Esophagus (tissue), 2 donors: ENCODE measurements around the gene APMAP. TPM values are rescaled to one million over a fixed set of nuclear protein-coding genes. Genes with fewer than 3 reads are reported as not detected.
A peak's percentile ranks its signal among the peaks of the same experiment; 100 is the strongest.
"Not testable (repeated sequence)": the region's sequence is repeated elsewhere in the genome, so short reads cannot be mapped to it uniquely, and the experiment has no call there.

Experiments used
- H3K27ac ChIP-seq, 2 donors: one replicate each; pipeline ENCODE4 v1.5.1; 2013; ENCODE audit warnings: low read depth in 2 of 2, mild to moderate bottlenecking in 2 of 2, inconsistent platforms in 1 of 2, low read length in 1 of 2, moderate library complexity in 1 of 2
- H3K27me3 ChIP-seq, 2 donors: one replicate each; pipeline ENCODE4 v1.6.1; 2013; ENCODE audit warnings: low read length in 2 of 2, control low read depth in 1 of 2, mild to moderate bottlenecking in 1 of 2; ENCODE audit not compliant: insufficient read depth in 2 of 2, control insufficient read depth in 1 of 2
- H3K36me3 ChIP-seq, 2 donors: one replicate each; pipeline ENCODE4 v1.6.1; 2013; ENCODE audit warnings: low read length in 1 of 2; ENCODE audit not compliant: control insufficient read depth in 2 of 2, insufficient read depth in 2 of 2
- H3K4me1 ChIP-seq, 2 donors: one replicate each; pipeline ENCODE4 v1.6.1; 2013; ENCODE audit warnings: low read length in 1 of 2; ENCODE audit not compliant: control insufficient read depth in 2 of 2, insufficient read depth in 2 of 2
- H3K4me3 ChIP-seq, 2 donors: one replicate each; pipeline ENCODE4 v1.5.1; 2013; ENCODE audit warnings: low read length in 2 of 2, mild to moderate bottlenecking in 2 of 2, low read depth in 1 of 2, moderate library complexity in 1 of 2
- H3K9me3 ChIP-seq, 2 donors: one replicate each; pipeline ENCODE4 v1.6.1; 2013; ENCODE audit warnings: mild to moderate bottlenecking in 2 of 2, low read depth in 1 of 2, low read length in 1 of 2, moderate library complexity in 1 of 2; ENCODE audit not compliant: control insufficient read depth in 2 of 2, insufficient read depth in 1 of 2
- WGBS, 2 donors: extraction: QIAGEN DNeasy Blood & Tissue Kit; methylation state at CpG; one replicate each; pipeline ENCODE4 v1.1.7; 2013; 5-methylcytosine and 5-hydroxymethylcytosine counted together
- polyA plus RNA-seq, 2 donors: library from polyadenylated mRNA; stranded (reverse); fragments of 200-250 nt; gene quantifications; one replicate each; pipeline ENCODE4 v1.2.3, GENCODE V29; 2013
- donor health status: healthy with polysubstance abuse.
- donor health status: Bipolar disorder and iron deficiency.

The APMAP gene
- polyA plus RNA-seq, 2 donors = 9.6 to 20.5 TPM

- WGBS, 2 donors = 56 to 63% methylated on average over 10 of the region's 10 CpGs
- H3K9me3 ChIP-seq = no peaks in the 10 kb centered on the region
- peaks cover 3 to 42% of the 10 kb centered on the region in 2 donors for H3K36me3 ChIP-seq
- peaks cover 0 to 2% of the 10 kb centered on the region in 2 donors for H3K4me1 ChIP-seq
- H3K27ac ChIP-seq = no peak overlapping the region
- H3K4me3 ChIP-seq = no peak overlapping the region
- no peaks in the 10 kb centered on the region for H3K27me3 ChIP-seq
Observed at GRCh38 chr20:25009218-25010145, 16.9 kb upstream of the APMAP start.

- Histone ChIP-seq H3K9me3 (no peaks in the 10 kb centered on the region), H3K36me3 (peaks cover 3 to 37% of the 10 kb centered on the region in 2 donors), H3K4me3 (no peak overlapping the region), H3K4me1 (peaks cover 0 to 2% of the 10 kb centered on the region in 2 donors), H3K27ac (no peak overlapping the region), H3K27me3 (no peaks in the 10 kb centered on the region)
- WGBS, 2 donors = 90 to 96% methylated on average over 11 of the region's 11 CpGs
Observed at GRCh38 chr20:25008388-25009217, 16.1 kb upstream of the APMAP start.

DNA sequence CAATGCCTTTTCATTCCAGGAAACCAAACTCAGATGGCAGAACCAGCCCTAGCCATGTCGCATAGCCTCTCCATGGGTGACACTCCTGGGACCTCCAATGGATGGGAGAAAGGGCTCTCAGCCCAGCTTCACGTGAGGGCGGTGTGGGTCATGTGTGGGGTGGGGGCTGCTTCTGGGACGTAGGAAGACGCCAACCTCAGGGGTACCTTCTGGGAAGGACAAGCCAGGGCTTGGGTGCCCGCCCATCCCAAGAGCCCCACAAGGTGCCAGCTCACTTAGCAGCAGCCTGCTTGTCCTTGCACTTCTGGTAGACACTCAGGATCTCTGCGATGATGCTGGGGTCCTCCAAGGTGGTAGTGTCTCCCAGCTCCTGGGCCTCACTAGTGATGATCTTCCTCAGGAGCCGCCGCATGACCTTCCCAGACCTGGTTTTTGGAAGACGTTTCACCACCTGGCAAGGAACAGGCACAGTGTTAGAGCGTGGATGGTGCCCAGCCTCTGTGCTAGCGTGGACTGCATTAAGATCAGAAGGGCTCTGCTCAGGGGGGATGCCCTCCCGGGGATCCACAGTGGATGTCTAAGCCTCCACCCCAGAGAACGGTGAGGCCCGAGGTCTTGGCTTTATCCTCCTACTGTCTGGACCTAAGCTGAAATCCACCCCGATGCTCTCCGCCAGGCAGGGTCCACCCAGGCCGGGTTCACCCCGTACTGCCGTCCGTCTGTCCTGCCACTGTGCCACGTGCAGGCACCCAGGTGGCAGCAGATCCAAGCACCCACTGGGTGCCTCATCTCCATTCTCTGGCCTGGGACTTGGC is 15.1 kb upstream of the APMAP start:
- H3K4me1 ChIP-seq = peaks cover 0 to 2% of the 10 kb centered on the region in 2 donors
- WGBS, 2 donors = 93 to 94% methylated on average over 22 of the region's 22 CpGs
- peaks cover under 1 to 32% of the 10 kb centered on the region in 2 donors for H3K36me3 ChIP-seq
- H3K27ac ChIP-seq = no peak overlapping the region
- no peaks in the 10 kb centered on the region for H3K27me3 ChIP-seq
- no peak overlapping the region for H3K4me3 ChIP-seq
- H3K9me3 ChIP-seq = no peaks in the 10 kb centered on the region

GRCh38 chr20:25006431-25007167 is 14.0 kb upstream of the APMAP start:
- Histone ChIP-seq H3K27me3 (no peaks in the 10 kb centered on the region), H3K9me3 (no peaks in the 10 kb centered on the region), H3K27ac (no peak overlapping the region), H3K4me1 (peaks cover 0 to 2% of the 10 kb centered on the region in 2 donors), H3K4me3 (no peak overlapping the region), H3K36me3 (peaks cover 0 to 21% of the 10 kb centered on the region in 2 donors)
- WGBS, 2 donors = 84 to 85% methylated on average over 12 of the region's 12 CpGs

GRCh38 chr20:25005661-25006060 is 13.1 kb upstream of the APMAP start:
- Histone ChIP-seq H3K27ac (peak overlapping the region in 1 of 2 donors; percentile 14), H3K4me1 (peaks cover 0 to 2% of the 10 kb centered on the region in 2 donors), H3K4me3 (no peak overlapping the region), H3K36me3 (peaks cover 0 to 16% of the 10 kb centered on the region in 2 donors), H3K9me3 (no peaks in the 10 kb centered on the region), H3K27me3 (no peaks in the 10 kb centered on the region)
- 78 to 81% methylated on average over 8 of the region's 8 CpGs for WGBS, 2 donors

DNA sequence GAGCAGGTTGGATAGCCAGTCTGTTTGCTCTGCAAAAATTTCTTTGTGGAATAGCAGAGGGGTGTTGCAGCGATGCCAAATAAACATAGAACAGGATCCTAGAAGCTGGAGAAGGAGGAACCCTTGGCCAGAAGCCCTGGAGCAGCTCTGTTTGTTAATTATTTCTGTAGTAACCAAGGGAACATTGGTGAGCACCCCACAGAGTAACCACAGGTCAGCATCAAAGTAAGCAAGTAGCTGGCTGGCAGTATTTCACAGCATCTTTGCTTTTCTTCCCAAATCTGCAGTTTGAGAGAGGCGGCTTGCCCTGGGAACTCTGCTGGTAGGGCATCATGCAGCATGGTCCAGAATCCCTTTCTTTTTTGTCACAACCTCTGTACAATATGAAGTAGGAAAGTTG is 12.7 kb upstream of the APMAP start:
- peaks cover 1 to 2% of the 10 kb centered on the region in 2 donors for H3K4me1 ChIP-seq
- no peaks in the 10 kb centered on the region for H3K27me3 ChIP-seq
- H3K36me3 ChIP-seq = peaks cover 0 to 14% of the 10 kb centered on the region in 2 donors
- 38 to 48% methylated on average over 2 of the region's 2 CpGs for WGBS, 2 donors
- H3K27ac ChIP-seq = peak overlapping the region in 1 of 2 donors; percentile 14
- no peak overlapping the region for H3K4me3 ChIP-seq
- no peaks in the 10 kb centered on the region for H3K9me3 ChIP-seq

- H3K4me1 ChIP-seq = peaks cover 0 to 2% of the 10 kb centered on the region in 2 donors
- H3K27me3 ChIP-seq = no peaks in the 10 kb centered on the region
Observed at GRCh38 chr20:25003002-25003401, 10.5 kb upstream of the APMAP start.

DNA sequence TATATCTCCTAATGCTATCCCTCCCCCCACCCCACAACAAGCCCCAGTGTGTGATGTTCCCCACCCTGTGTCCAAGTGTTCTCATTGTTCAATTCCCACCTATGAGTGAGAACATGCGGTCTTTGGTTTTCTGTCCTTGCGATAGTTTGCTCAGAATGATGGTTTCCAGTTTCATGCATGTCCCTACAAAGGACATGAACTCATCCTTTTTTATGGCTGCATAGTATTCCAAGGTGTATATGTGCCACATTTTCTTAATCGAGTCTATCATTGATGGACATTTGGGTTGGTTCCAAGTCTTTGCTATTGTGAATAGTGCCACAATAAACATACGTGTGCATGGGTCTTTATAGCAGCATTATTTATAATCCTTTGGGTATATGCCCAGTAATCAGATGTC is 8.8 kb upstream of the APMAP start:
- 79 to 80% methylated on average over 4 of the region's 4 CpGs for WGBS, 2 donors

More at GRCh38 chr20:25003002-25003401, 10.5 kb upstream of the APMAP start:
- Histone ChIP-seq H3K9me3 (no peaks in the 10 kb centered on the region), H3K36me3 (peaks cover 0 to 14% of the 10 kb centered on the region in 2 donors), H3K4me3 (no peak overlapping the region), H3K27ac (no peak overlapping the region)
- 90 to 94% methylated on average over 1 of the region's 1 CpG for WGBS, 2 donors

More for the DNA sequence above, 8.8 kb upstream of the APMAP start:
- not testable (repeated sequence) for H3K27ac ChIP-seq, H3K4me3 ChIP-seq, H3K9me3 ChIP-seq, H3K4me1 ChIP-seq, H3K36me3 ChIP-seq, H3K27me3 ChIP-seq
